Measurements from ENCODE around the gene IL13. TPM values are rescaled to one million over a fixed set of nuclear protein-coding genes. Genes with fewer than 3 reads are reported as not detected.

Gene IL13
- total RNA-seq, 1 experiment from 2014 or later: not detected

DNA sequence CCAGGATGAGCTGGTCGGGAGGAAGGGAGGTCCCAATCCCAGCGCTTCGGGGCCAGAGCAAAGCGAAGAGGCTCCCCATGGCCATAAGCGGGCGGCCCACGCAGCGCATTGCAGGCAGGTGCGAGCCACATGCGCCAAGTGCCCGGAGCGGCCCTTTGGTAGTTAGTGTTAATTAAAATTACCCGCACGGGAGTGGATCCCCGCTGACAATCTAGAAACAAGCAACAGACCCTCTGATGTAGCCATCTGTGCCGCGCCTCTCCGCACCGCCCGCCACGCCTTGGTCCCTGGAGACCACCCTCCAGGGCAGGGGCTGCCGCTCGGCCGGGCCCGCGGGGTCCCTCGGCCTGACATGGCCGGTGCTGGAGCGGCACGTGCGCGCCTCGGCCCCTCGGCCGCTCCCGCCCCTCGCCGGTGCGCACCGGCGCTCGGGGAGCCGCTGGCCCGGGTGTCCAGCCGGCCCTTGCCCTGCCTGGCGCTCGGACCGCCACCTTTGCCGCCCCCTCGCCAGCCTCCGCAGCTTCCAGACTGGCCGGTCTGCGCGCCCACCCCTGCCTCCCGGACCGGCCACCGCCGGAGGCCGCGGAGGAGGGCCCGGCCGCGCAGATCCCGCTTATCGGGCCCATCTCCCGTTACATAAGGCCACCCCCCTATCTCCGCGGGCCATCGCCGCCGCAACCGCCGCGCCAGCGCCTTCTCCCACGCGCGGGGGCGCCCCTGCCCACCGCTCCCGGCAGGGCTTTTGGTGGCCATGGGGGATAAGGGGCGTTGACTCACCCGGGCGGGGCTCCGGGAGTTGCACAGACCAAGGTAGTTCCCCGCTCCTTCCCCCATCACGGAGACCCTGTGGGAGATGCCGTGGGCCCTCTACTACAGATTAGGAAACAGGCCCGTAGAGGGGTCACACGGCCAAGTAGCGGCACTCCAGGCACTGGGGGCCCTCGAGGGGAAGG lies 1.9 kb upstream of the IL13 start:
- BruUV-seq (replicated peaks): no TSS peak
- POLR2A ChIA-PET: no interaction called here
- Mint-ChIP-seq H3K4me3 (ENCODE audit: unreplicated experiment) (no peak overlapping the region), H3K27me3 (ENCODE audit: insufficient read depth, unreplicated experiment) (no peaks in the 10 kb centered on the region), H3K27ac (ENCODE audit: low read depth, unreplicated experiment) (no peak overlapping the region), H3K36me3 (ENCODE audit: insufficient read depth, unreplicated experiment) (peaks cover 6% of the 10 kb centered on the region), H3K9me3 (ENCODE audit: unreplicated experiment) (no peaks in the 10 kb centered on the region), H3K4me1 (ENCODE audit: insufficient read depth, unreplicated experiment) (no peaks in the 10 kb centered on the region)
- CTCF ChIA-PET: no interaction called here
- TF ChIP-seq, protein P1, sequence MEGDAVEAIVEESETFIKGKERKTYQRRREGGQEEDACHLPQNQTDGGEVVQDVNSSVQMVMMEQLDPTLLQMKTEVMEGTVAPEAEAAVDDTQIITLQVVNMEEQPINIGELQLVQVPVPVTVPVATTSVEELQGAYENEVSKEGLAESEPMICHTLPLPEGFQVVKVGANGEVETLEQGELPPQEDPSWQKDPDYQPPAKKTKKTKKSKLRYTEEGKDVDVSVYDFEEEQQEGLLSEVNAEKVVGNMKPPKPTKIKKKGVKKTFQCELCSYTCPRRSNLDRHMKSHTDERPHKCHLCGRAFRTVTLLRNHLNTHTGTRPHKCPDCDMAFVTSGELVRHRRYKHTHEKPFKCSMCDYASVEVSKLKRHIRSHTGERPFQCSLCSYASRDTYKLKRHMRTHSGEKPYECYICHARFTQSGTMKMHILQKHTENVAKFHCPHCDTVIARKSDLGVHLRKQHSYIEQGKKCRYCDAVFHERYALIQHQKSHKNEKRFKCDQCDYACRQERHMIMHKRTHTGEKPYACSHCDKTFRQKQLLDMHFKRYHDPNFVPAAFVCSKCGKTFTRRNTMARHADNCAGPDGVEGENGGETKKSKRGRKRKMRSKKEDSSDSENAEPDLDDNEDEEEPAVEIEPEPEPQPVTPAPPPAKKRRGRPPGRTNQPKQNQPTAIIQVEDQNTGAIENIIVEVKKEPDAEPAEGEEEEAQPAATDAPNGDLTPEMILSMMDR (IDR thresholded peaks at IDR 0.05; ENCODE audit: unreplicated experiment): no peak
- DNase-seq (ENCODE audit: unreplicated experiment): no peak
- intact Hi-C loops (cut with micrococcal nuclease): no loop called here

DNA sequence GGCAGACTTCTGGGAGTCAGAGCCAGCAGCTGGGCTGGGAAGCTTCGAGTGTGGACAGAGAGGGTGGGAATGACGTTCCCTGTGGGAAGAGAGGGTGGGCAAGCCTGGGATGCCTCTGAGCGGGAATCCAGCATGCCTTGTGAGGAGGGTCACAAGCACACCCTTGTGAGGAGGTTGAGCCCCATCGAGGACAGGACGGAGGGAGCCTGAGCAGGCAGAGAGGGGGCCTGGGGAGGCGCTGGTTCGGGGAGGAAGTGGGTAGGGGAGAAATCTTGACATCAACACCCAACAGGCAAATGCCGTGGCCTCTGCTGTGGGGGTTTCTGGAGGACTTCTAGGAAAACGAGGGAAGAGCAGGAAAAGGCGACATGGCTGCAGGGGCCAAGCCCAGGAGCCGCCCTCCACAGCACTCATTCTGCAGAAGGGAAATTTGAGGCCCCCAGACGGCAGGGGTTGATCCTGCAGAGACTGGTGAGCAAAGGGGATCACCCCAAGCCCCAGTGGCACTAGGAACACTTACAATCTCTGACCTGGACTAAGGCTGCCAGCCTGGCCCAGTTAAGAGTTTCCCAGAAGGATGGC lies 1.1 kb upstream of the IL13 start:
- no peaks in the 10 kb centered on the region for H3K4me1 Mint-ChIP-seq (ENCODE audit: insufficient read depth, unreplicated experiment)
- H3K27me3 Mint-ChIP-seq (ENCODE audit: insufficient read depth, unreplicated experiment): no peaks in the 10 kb centered on the region
- H3K36me3 Mint-ChIP-seq (ENCODE audit: insufficient read depth, unreplicated experiment): peaks cover 6% of the 10 kb centered on the region
- CTCF ChIA-PET: interaction anchor here (0.6 kb wide), 1 partner anchor 21 kb away, joined by 3 read pairs; no protein-coding TSS in a partner anchor
- intact Hi-C loops (cut with micrococcal nuclease): no loop called here
- BruUV-seq (replicated peaks): no TSS peak
- POLR2A ChIA-PET: no interaction called here
- H3K4me3 Mint-ChIP-seq (ENCODE audit: unreplicated experiment): no peak overlapping the region
- TF ChIP-seq, protein P1 (IDR thresholded peaks at IDR 0.05; ENCODE audit: unreplicated experiment): no peak
- H3K27ac Mint-ChIP-seq (ENCODE audit: low read depth, unreplicated experiment): no peak overlapping the region
- no peaks in the 10 kb centered on the region for H3K9me3 Mint-ChIP-seq (ENCODE audit: unreplicated experiment)
- DNase-seq (ENCODE audit: unreplicated experiment): no peak

DNA sequence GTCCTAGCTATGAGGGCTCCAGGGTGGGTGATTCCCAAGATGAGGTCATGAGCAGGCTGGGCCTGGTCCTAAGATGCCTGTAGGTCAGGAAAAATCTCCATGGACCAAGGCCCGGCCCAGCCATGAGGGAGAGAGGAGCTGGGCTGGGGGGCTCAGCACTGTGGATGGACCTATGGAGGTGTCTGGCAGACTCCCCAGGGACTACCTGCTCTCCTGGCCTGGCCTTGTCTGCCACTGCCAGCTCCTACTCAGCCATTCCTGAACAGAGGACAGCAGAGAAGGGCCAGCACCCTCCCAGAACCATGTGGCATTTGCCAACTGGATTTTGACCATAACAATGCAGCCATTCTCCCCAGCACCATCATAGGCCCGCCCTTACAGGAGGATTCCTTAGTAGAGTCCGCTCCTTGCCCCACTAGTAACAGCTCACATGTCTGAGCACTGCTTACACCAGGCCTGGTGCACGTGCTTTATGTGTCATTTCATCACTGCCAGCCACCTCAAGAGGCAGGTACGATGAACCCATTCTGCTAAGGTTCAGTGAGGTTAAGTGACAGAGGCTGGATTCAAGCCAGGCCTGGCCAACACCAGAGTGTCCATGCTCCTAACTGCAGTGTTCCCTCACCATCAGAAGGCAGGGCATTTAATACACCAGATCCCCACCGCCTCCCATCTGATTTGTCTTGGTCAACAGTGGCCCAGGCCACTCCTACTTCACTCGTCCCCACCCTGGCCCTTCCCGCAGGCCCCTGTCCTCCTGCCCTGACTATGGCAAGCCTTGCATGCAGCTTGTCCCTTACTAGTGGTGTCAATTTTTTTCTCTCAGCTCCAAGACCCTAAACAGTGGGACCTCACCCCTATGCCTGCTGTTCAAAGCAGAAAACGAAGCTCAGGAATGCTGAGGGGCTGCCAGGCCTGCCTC lies 669 bp downstream of the IL13 start:
- peaks cover 6% of the 10 kb centered on the region for H3K36me3 Mint-ChIP-seq (ENCODE audit: insufficient read depth, unreplicated experiment)
- H3K27me3 Mint-ChIP-seq (ENCODE audit: insufficient read depth, unreplicated experiment): no peaks in the 10 kb centered on the region
- TF ChIP-seq, protein P1 (IDR thresholded peaks at IDR 0.05; ENCODE audit: unreplicated experiment): no peak
- no peak overlapping the region for H3K4me3 Mint-ChIP-seq (ENCODE audit: unreplicated experiment)
- H3K27ac Mint-ChIP-seq (ENCODE audit: low read depth, unreplicated experiment): no peak overlapping the region
- ChIA-PET CTCF (interaction anchor here (0.9 kb wide), 1 partner anchor 21 kb away, joined by 4 read pairs; no protein-coding TSS in a partner anchor), POLR2A (interaction anchor here (0.6 to 1.6 kb wide), 2 partner anchors 10 to 95 kb away, joined by 3 to 8 read pairs; no protein-coding TSS in a partner anchor)
- H3K4me1 Mint-ChIP-seq (ENCODE audit: insufficient read depth, unreplicated experiment): no peaks in the 10 kb centered on the region
- BruUV-seq (replicated peaks): no TSS peak
- intact Hi-C loops (cut with micrococcal nuclease): no loop called here
- no peak for DNase-seq (ENCODE audit: unreplicated experiment)
- no peaks in the 10 kb centered on the region for H3K9me3 Mint-ChIP-seq (ENCODE audit: unreplicated experiment)

Measured in MCF 10A (cell line).